CD4-positive, alpha-beta T cell (primary cell): Measurements from ENCODE around the gene PLA2G2A. TPM values are rescaled to one million over a fixed set of nuclear protein-coding genes. Genes with fewer than 3 reads are reported as not detected.

Experiments used
- ATAC-seq: fragments of 200-7000 bp; cut with Tn5 transposase; one replicate; pipeline ENCODE4 v1.10.0; 2022; ENCODE audit warnings: mild to moderate bottlenecking; ENCODE audit not compliant: poor library complexity
- CTCF ChIA-PET: fragments of 350-600 bp; sonication (Branson Sonifier 250); formaldehyde crosslinking; loops from one replicate; lab custom pipeline; 2021; ENCODE audit warnings: antibody characterized with exemption, inconsistent platforms; lab: Charles Lee
- POLR2A ChIA-PET: fragments of 350-600 bp; sonication (Branson Sonifier 250); formaldehyde crosslinking; loops from one replicate; lab custom pipeline; 2021; ENCODE audit warnings: antibody characterized with exemption, inconsistent platforms; lab: Charles Lee
- DNase-seq, 14 experiments: peaks; one replicate each; pipeline ENCODE4 v3.0.0-alpha.2; 2013 to 2020; ENCODE audit warnings: mixed read lengths in 2 of 14
- H3K27ac ChIP-seq, 2 donors: one replicate each; pipeline versions ENCODE4 v1.5.1 to v1.7.0; 2013; ENCODE audit warnings: low read length in 2 of 2, low read depth in 1 of 2, mild to moderate bottlenecking in 1 of 2
- H3K27me3 ChIP-seq, 2 experiments: 1 replicate in 1 of 2; 2 replicates in 1 of 2; pipeline versions ENCODE4 v1.6.1 to v1.7.0; 2013; ENCODE audit warnings: low read length in 2 of 2, control low read depth in 1 of 2, mild to moderate bottlenecking in 1 of 2, moderate library complexity in 1 of 2; ENCODE audit not compliant: insufficient read depth in 2 of 2, control insufficient read depth in 1 of 2
- H3K36me3 ChIP-seq: one replicate; pipeline ENCODE4 v1.6.1; 2013; ENCODE audit warnings: low read length, control low read depth; ENCODE audit not compliant: insufficient read depth
- H3K4me1 ChIP-seq: one replicate; pipeline ENCODE4 v1.6.1; 2013; ENCODE audit warnings: low read length, control low read depth; ENCODE audit not compliant: insufficient read depth
- H3K4me3 ChIP-seq: one replicate; pipeline ENCODE4 v1.5.1; 2013; ENCODE audit warnings: mild to moderate bottlenecking, low read length, moderate library complexity
- H3K9me3 ChIP-seq, 2 experiments: 1 replicate in 1 of 2; 2 replicates in 1 of 2; pipeline versions ENCODE4 v1.6.1 to v1.7.0; 2013; ENCODE audit warnings: low read length in 2 of 2, mild to moderate bottlenecking in 2 of 2, control low read depth in 1 of 2, moderate library complexity in 1 of 2; ENCODE audit not compliant: control insufficient read depth in 1 of 2, insufficient read depth in 1 of 2
- H3K27ac Mint-ChIP-seq: one replicate; pipeline ENCODE4 v1.8.0; 2020; ENCODE audit warnings: mixed read lengths
- H3K27me3 Mint-ChIP-seq: one replicate; pipeline ENCODE4 v1.8.0; 2021; ENCODE audit warnings: mixed read lengths
- H3K36me3 Mint-ChIP-seq: one replicate; pipeline ENCODE4 v1.8.0; 2021; ENCODE audit warnings: low read depth, mixed read lengths
- H3K4me1 Mint-ChIP-seq: one replicate; pipeline ENCODE4 v1.8.0; 2021; ENCODE audit warnings: low read depth, mixed read lengths
- H3K4me3 Mint-ChIP-seq: one replicate; pipeline ENCODE4 v1.8.0; 2020; ENCODE audit warnings: mild to moderate bottlenecking, mixed read lengths
- H3K9me3 Mint-ChIP-seq: one replicate; pipeline ENCODE4 v1.8.0; 2020; ENCODE audit warnings: mixed read lengths
- intact Hi-C, 2 experiments: fragments of 100-400 bp; cut with DNase I in 1 of 2; cut with micrococcal nuclease in 1 of 2; formaldehyde crosslinking; loops; one replicate each; pipeline versions ENCODE4 v1.15.1 to v1.9.0; 2023 to 2025; cut with DNase I, micrococcal nuclease
- total RNA-seq, 174 experiments: library from RNA in 2 of 174; stranded (reverse) in 2 of 174; gene quantifications; one replicate each; pipeline ENCODE4 v1.2.3 and lab custom pipeline; 2021 to 2026
- TF ChIP-seq, protein P1 (sequence below): fragments of 200-600 bp; IDR thresholded peaks from one replicate; pipeline ENCODE4 v1.8.0; 2022; ENCODE audit warnings: antibody characterized with exemption, mild to moderate bottlenecking

The PLA2G2A gene
- total RNA-seq, 2 experiments from 2014 or later = not detected

DNA sequence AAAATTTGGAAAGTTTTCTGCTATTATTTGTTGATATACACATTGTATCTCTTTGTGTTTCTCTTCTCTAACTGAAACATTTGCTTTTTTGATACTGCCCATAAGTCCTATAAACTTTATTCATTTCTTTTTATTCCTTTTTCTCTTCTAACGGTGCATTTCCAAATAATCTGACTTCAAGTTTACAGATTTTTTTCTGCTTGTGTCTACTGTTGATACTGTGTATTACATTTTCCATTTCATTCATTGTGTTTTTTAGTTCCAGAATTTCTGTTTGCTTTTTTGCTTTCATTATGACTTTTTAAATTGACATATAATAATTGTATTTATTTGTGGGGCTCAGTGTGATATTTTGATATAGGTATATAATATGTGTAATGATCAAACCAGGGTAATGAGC, 38.3 kb upstream of the PLA2G2A start:
- peaks cover 28% of the 10 kb centered on the region for H3K27me3 Mint-ChIP-seq

DNA sequence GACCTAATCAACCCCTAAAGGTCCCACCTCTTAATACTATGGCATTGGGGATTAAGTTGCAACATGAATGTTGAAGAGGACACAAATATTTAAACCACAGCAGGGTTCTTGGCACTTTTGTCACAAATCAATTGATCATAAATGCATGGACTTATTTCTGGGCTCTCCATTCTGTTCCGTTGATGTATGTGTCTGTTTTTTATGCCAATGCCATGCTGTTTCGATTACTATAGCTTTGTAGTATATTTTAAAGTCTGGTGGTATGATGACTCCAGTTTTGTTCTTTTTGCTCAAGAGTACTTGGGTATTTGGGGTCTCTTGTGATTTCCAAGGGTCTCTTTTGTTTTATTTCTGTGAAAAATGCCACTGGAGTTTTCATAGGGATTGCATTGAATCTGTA, 34.7 kb upstream of the PLA2G2A start:
- no peak overlapping the region for H3K27ac Mint-ChIP-seq
- H3K4me1 Mint-ChIP-seq = no peaks in the 10 kb centered on the region
- ATAC-seq (no peak), DNase-seq (no peak)
- H3K9me3 ChIP-seq = peaks cover 9 to 27% of the 10 kb centered on the region in 2 experiments
- no peaks in the 10 kb centered on the region for H3K36me3 Mint-ChIP-seq
- peaks cover 36% of the 10 kb centered on the region for H3K27me3 Mint-ChIP-seq
- ChIA-PET POLR2A (no interaction called here), CTCF (no interaction called here)
- intact Hi-C loops = no loop called here
- no peak overlapping the region for H3K4me3 Mint-ChIP-seq
- no peaks in the 10 kb centered on the region for H3K36me3 ChIP-seq
- TF ChIP-seq, protein P1, sequence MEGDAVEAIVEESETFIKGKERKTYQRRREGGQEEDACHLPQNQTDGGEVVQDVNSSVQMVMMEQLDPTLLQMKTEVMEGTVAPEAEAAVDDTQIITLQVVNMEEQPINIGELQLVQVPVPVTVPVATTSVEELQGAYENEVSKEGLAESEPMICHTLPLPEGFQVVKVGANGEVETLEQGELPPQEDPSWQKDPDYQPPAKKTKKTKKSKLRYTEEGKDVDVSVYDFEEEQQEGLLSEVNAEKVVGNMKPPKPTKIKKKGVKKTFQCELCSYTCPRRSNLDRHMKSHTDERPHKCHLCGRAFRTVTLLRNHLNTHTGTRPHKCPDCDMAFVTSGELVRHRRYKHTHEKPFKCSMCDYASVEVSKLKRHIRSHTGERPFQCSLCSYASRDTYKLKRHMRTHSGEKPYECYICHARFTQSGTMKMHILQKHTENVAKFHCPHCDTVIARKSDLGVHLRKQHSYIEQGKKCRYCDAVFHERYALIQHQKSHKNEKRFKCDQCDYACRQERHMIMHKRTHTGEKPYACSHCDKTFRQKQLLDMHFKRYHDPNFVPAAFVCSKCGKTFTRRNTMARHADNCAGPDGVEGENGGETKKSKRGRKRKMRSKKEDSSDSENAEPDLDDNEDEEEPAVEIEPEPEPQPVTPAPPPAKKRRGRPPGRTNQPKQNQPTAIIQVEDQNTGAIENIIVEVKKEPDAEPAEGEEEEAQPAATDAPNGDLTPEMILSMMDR = no peak
- H3K4me1 ChIP-seq = no peaks in the 10 kb centered on the region
- peaks cover 2% of the 10 kb centered on the region in 2 experiments for H3K27me3 ChIP-seq
- peaks cover 17% of the 10 kb centered on the region for H3K9me3 Mint-ChIP-seq
- H3K27ac ChIP-seq = no peak overlapping the region
- no peak overlapping the region for H3K4me3 ChIP-seq

More for the DNA sequence above, 38.3 kb upstream of the PLA2G2A start:
- TF ChIP-seq, protein P1 = no peak
- Histone ChIP-seq H3K4me3 (no peak overlapping the region), H3K4me1 (no peaks in the 10 kb centered on the region), H3K27me3 (peaks cover 0 to under 1% of the 10 kb centered on the region in 2 experiments), H3K36me3 (no peaks in the 10 kb centered on the region), H3K27ac (no peak overlapping the region), H3K9me3 (peaks cover 6 to 27% of the 10 kb centered on the region in 2 experiments)
- intact Hi-C loops = no loop called here
- CTCF ChIA-PET = no interaction called here
- no peak overlapping the region for H3K4me3 Mint-ChIP-seq
- no peaks in the 10 kb centered on the region for H3K4me1 Mint-ChIP-seq
- no peaks in the 10 kb centered on the region for H3K36me3 Mint-ChIP-seq
- POLR2A ChIA-PET = no interaction called here
- DNase-seq = no peak
- ATAC-seq = no peak
- H3K9me3 Mint-ChIP-seq = peaks cover 20% of the 10 kb centered on the region
- no peak overlapping the region for H3K27ac Mint-ChIP-seq

DNA sequence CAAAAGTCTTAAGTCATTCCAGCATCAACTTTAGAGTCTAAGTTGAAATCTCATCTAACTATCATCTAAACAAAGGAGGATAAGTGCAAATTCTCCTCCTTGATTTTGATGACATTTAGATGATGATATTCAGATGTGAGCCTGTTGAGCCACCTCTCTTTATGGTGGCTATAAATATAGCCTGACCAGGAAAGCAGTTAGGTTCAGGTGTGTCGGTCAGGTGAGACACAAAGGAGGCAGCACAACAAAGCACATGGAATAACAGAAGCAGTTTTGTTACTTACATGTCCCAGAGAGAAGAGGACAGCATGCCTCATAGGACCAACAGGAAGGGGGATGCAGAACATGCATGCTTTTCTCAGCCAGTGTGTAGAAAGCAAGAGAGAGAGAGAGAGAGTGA, 30.6 kb upstream of the PLA2G2A start:
- ChIA-PET CTCF (no interaction called here), POLR2A (no interaction called here)
- Histone ChIP-seq H3K27me3 (peaks cover 2 to 3% of the 10 kb centered on the region in 2 experiments), H3K4me1 (no peaks in the 10 kb centered on the region), H3K4me3 (no peak overlapping the region), H3K9me3 (peaks cover 3 to 6% of the 10 kb centered on the region in 2 experiments), H3K36me3 (no peaks in the 10 kb centered on the region), H3K27ac (no peak overlapping the region)
- Mint-ChIP-seq H3K27me3 (peaks cover 39% of the 10 kb centered on the region), H3K9me3 (peaks cover 7% of the 10 kb centered on the region), H3K36me3 (no peaks in the 10 kb centered on the region), H3K4me3 (no peak overlapping the region), H3K4me1 (no peaks in the 10 kb centered on the region), H3K27ac (no peak overlapping the region)
- TF ChIP-seq, protein P1 = no peak
- intact Hi-C loops = no loop called here
- no peak for ATAC-seq
- DNase-seq = no peak
